GM21576 (cell line): ENCODE results near the gene HIF3A.
"Not testable (repeated sequence)": the region's sequence is repeated elsewhere in the genome, so short reads cannot be mapped to it uniquely, and the experiment has no call there.

Experiments
- ATAC-seq: cut with Tn5 transposase; IDR thresholded peaks from one replicate; pipeline ENCODE4 v1.9.1; 2021; ENCODE audit warnings: mild to moderate bottlenecking, moderate library complexity; ENCODE audit not compliant: unreplicated experiment

HIF3A gene

DNA sequence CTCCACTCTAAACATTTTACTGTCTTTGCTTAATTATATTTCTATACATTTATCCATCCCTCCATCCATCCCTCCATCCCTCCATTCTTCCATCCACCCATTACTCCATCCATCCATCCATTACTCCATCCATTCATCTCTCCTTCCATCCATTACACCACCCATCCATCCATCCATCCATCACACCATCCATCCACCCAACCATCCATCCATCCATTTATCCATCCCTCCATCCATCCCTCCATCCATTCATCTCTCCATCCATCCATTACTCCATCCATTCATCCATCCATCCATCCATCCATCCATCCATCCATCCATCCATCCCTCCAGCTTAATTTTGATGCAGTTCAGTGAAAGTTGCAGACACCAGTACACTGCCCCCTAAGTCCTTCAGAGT, 5.0 kb upstream of the HIF3A start:
- ATAC-seq: no peak

DNA sequence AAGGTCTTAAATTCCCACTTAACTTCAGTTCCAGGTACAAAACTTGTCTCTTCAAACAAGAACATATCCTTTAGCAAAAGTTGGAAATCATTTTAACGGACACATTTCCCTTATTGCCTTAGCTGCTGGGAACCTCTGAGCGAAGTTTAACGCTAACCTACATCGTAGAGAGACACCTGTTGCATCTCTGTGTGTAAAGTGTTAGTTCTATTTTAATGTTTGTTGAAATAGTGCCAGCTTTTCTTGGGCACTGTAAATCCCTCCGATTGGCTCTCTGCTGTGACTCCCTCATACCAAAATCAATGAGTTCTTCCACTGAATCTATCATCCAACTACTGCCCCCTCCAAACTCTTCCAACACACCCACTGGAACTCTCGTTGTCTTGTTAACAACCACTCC, 2.3 kb upstream of the HIF3A start:
- no peak for ATAC-seq

DNA sequence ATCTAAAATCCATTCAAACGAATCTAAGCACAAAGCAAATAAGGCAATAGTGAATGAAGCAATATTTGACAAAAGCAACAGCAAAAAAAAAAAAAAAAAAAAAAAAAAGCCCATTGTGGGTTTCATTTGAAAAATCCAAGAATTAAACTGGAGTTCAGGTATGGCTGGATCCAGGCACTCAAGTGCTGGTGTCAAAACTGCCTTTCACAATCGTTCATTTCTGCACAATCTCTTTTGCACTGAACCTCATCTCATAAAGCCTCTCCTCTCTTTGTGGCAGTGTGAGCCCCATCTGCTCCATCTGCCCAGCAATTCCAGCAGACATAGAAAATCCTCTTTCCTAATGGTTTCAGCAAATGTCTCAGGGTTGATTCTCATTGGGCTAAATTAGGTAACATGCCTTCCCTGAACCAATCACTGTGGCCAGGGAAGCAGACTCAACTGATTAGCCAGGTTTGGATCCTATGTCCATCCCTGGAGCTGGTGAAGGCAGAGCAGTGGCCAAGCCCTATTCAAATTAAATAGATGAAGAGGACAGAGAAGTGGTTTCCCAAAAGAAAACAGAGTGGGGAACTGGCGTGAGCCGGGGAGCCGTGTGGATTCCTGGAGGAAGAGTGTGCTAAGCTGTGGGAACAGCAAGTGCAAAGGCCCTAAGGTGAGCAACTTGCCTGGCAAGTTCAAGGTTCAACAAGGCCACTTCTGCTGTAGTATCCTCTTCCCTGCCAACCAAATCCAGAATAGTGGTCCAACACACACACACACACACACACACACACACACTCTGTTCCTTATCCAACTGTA, 1.2 kb upstream of the HIF3A start:
- ATAC-seq: no peak

DNA sequence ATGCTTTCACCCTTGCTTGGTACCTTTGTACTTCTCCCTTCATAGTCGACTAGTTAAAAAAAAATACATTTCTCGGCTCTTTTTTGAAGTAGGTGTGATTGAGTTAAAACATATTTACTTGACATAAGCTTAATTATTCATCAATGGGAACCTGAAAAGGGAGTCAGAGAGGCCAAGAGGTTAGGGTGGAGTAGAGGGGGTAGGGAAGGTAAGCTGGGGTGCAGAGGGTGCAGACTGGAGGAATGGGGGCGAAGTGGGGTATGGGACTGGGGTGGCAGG, 701 bp upstream of the HIF3A start:
- ATAC-seq: no peak

DNA sequence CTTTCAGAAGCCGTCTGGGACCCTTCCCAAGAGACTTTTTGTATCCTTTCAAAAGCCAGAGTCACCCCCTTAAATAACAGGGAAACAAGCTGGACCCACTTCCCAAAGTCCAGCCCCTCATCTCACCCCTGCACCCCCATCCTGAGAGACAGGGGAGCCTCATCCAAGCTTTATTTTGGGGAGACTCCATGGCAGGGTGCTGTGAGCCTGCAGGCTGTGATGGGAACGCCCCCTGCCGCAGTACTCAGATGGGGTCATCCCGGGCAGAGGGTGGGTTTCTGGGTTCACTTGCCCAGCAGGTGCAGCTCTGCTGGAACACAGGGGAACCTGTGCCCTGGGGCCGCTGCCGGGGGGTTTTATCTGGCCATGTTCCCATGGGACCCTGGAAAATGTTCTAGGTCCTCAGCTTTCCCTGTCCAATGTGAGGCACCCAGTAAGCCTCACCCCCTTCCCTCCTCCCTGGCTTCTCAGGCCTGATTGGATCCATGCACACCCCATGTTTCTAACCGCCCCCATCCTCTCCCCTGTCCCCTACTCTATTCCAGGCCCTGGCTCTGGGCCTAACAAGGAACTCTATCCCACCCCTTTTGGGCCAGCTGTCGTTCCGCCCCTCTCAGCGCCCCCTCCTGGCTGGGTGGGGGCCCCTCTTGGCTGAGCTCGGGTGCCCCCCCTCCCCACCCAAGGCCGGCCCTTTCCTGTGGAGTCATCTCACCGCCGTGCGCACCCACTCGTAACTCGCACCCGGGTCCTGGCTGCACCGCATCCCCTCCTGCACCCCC, 1.0 kb downstream of the HIF3A start:
- no peak for ATAC-seq

DNA sequence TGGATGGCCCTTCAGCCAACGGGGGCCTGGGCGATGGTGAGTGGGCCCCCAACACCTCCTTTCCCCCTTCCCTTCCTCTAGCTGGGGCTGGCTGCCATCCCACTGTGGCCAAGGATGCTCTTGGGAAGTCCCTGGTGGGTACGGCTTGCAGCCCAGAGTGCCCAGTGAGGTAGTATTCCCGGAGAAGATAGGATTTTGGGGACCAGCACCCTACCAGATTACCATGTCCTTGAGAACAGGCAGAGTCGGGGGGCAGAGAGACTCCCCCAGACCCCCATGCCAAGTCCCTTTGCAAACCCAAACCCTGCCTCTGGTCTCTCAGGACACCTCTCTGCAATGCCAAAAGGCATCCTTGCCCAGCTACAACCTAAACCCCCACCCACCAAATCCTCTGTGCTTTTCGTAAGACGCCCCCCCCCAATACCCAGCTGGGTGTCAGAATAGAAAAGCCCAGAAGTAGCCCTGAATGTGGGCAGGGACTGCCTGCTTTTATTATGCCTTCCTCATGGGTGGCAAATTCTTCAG, 1.7 kb downstream of the HIF3A start:
- ATAC-seq: no peak

DNA sequence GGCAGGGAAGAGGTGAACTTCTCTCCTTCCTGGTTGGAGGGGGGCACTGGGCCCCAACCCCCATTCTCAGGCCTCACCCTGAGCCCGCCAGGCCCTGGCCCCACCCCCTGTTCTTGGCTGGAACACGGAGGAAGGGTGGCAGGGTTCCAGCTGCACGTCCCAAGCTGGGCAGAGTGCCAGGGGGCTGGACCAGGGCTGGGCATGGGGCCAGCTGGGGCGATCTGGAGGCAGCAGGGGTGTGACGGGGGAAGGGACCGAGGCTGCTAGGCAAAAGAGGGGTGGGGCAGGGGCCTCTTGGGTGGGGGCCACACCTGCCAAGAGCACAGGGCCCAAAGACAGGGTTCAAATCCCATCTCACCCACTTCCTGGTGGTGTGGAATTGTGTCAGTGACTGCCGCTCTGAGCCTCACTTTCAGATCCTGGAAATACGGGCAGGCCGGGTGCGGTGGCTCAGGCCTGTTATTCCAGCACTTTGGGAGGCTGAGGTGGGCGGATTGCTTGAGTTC, 2.2 kb downstream of the HIF3A start:
- ATAC-seq: no peak

DNA sequence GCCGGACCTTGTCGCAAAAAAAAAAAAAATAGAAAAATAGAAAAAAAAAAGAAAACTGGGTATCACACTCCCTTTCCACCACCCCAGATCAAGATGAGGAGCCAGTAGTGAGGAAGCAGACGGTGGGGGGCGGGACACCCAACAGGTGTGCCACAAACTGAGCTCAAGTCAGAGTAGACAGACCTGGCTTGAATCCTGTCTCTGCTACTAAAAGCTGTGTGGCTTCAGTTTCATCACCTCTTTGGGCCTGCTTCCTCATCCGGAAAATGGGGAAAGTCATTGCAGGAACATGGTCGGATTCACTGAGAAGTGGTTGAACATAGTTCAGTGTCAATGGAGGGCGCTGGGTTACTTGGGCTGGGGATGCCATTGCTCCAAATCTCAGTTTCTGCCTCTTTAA, 2.9 kb downstream of the HIF3A start:
- ATAC-seq: no peak

DNA sequence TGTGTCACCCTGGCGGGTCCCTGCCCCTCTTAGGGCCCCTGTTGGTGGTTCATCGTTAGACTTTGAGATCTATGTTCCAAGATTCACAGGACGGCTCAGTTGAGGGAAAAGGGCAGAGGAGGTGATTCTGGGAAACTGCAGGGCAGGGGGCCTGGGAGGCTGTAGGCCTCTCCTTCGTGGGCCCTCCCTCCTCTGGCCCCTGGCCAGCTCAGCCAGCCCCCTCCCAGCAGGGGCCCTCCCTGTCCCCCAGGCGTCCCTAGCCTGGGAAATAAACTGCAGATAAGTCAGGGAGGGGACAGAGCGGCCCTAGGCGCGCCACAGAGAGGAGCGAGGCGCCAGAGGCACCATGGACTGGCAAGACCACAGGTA, 6.5 kb downstream of the HIF3A start:
- no peak for ATAC-seq

DNA sequence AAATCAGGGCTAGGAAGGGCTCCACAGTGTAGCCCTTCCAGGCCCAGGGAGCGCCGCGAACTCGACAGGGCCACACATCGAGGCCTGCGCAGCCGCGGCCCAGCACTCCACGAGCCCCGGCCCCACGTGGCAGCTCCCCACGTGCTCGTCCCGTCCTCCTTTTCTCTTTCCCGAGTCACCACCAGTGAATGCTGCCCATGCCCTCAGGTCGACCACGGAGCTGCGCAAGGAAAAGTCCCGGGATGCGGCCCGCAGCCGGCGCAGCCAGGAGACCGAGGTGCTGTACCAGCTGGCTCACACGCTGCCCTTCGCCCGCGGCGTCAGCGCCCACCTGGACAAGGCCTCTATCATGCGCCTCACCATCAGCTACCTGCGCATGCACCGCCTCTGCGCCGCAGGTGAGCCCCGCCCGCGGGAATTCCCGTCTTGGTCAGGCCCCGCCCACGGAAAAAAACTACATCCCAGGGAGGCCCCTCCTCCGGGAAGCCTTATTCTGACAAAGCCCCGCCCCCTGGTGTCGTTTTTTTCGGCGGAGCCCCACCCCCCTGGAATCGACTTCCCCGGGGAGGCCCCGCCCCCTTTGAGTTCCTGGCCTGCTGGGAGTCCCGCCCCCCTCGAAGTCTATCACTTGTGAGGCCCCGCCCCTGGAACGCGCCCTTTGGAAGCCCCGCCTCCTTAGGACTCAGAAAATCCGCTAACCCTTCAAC, 7.0 kb downstream of the HIF3A start:
- ATAC-seq: no peak

DNA sequence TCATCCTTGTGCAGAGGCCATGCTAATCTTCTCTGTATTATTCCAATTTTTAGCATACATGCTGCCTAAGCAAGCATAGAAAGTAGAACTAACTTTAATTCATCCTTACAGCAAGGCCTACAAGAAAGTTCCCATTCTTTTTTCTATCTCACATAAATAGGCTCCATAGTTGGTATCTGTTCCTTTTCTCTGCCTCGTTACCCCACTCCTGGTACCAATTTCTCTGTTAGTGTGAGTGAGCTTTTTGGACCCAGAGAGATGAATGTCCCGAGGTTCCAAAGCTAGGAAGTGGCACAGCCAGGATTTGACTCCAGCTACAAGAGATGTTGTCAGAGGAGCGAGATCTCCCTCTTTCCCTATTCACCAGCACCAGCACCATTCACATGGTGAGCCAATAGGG, 9.7 kb downstream of the HIF3A start:
- ATAC-seq: no peak

DNA sequence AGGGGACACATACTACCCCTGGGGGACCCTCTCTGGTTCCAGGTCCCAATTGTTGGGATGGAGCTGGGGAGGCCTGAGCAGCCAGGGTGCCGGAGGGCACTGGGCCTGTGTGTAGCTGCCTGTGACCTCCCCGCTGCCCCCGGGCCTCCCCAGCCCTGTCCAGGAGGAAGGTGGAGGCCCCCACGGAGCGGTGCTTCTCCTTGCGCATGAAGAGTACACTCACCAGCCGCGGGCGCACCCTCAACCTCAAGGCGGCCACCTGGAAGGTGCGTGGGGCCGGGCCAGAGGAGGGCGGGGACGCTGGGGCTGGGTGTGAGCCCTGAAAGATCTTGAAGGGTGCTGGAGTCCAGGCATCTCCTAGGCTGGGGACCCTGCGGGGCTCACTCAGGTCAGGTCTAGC, 11.7 kb downstream of the HIF3A start:
- ATAC-seq: no peak

DNA sequence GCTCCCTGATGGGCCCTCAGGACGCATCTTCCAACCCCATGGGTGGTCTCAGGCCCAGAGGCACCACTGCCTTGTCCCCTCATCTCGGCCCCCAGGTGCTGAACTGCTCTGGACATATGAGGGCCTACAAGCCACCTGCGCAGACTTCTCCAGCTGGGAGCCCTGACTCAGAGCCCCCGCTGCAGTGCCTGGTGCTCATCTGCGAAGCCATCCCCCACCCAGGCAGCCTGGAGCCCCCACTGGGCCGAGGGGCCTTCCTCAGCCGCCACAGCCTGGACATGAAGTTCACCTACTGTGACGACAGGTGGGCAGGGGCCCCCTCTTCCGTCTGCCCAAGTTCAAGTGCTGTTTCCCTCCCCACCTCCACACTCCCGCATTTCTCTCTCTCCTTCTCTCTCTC, 12.2 kb downstream of the HIF3A start:
- ATAC-seq: no peak

DNA sequence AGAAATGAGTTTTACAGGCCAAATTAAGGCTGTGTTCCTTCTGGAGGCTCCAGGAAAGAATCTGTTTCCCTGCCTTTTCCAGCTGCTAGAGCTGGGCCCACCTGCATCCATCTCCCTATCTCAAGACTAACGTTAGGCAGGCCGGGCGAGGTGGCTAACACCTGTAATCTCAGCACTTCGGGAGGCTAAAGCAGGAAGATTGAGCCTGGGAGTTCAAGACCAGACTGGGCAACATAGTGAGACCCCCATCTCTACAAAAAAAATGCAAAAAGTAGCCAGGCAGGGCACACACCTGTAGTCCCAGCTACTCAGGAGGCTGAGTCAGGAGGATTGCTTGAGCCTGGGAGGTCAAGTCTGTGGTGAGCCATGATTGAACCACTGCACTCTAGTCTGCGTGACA, 14.6 kb downstream of the HIF3A start:
- ATAC-seq: no peak

DNA sequence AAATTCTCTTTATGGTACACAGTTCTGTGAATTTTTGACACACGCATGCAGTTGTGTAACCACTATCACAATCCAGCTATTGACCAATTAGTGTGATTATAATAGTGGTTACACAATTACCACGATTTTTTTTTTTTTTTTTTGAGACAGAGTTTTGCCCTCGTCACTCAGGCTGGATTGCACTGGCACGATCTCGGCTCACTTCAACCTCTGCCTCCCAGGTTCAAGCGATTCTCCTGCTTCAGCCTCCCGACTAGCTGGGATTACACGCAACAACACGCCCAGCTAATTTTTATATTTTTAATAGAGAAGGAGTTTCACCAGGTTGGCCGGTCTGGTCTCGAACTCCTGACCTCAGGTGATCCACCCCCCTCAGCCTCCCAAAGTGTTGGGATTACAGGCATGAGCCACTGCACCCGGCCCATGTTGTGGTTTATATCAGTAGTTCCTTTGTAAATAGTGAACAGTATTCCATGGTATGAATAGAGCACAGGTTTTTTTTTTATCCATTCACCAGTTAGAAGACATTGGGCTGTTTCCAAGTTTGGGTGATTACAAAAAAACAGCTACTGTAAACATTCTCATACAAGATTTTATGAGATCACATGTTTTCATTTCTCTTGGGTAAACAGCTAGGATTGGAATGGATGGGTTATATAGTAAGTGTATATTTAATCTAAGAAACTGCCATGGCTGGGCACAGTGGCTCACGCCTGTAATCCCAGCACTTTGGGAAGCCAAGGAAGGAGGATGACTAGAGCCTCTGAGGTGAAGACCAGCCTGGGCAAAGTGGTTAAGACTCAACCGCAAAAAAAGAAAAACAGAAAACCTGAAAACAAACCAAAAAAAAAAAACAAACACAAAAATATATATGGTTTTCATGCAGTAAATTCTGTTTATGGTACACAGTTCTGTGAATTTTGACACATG, 17.0 kb downstream of the HIF3A start:
- not testable (repeated sequence) for ATAC-seq

DNA sequence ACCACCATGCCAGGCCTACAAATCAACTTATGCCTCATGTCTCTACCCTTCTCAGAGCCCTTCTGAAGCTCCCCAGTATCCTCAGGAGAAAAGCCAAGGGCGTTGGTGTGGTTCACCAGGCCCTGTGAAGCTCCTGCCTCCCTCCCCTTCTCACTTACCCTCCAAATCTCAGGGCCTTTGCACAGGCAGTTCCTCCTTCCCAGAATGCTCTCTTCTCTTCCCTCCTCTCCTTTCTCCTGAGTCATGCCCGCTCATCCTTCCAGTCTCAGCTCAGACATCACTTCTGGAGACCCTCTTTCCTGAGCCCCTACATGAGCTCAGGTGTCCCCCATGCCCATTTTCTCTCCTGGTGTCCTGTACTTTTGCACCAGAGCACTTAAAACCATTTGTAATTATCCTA, 20.5 kb downstream of the HIF3A start:
- no peak for ATAC-seq

DNA sequence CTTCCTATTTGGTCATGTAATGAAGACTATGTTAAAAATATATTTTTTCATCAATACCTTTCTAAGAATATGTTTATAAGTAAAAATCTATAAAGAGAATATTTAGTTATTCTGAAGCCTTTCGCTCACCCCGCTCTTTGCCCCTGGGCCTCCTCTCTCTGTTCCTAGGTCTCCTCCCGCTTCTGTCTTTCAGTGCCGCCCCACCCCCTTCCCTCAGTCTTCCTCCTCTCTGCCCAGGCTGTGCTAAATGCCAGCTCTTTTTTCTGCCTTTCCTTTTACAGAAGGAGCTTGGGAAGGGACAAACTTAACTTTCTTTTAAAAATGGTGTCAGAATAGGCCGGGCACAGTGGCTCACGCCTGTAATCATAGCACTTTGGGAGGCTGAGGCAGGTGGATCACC, 22.8 kb downstream of the HIF3A start:
- no peak for ATAC-seq

DNA sequence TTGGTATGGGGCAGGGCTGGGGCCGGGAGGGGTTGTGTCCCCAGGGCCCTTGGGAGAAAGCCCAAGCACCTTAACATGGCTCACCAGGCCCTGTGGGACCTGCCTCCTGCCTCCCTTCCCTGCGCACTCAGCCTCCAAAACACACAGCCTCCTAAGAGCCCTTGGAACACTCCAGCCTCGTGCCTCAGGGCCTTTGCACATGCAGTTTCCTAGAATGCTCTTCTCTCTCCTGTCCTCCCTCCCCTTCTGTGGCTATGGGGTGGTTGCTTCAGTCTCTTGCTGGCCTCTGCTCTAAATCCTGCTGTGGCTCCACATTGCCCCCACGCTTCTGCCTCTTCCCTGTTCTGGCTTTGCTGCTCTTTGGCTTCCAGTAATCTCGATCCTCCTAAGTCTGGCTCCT, 23.7 kb downstream of the HIF3A start:
- ATAC-seq: no peak

DNA sequence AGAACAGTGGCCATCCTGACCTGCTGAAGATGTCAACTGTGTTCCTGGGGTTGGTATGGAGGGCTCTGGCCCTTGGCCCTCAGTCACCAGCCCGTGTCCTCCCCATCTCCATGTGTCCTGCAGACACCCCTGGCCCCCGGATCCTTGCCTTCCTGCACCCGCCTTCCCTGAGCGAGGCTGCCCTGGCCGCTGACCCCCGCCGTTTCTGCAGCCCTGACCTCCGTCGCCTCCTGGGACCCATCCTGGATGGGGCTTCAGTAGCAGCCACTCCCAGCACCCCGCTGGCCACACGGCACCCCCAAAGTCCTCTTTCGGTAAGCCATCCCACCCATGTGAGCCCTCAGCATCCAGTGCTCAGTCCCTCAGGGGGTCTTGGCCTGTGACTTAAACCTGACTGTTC, 24.8 kb downstream of the HIF3A start:
- ATAC-seq: no peak

DNA sequence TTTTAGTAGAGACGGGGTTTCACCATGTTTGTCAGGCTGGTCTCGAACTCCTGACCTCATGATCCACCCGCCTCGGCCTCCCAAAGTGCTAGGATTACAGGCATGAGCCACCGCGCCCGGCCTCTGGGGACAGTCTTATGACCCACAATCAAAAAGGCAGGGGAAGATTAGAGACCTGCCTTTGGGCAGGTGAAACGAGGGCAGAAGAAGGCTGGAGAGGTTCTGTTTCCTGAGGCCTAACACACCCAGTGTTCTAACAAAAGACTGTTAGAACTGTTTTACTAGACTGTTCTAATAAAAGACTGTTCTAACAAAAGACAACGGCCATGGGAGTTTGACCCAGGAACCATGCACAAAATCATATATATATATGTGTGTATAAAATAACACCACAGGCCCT, 26.4 kb downstream of the HIF3A start:
- not testable (repeated sequence) for ATAC-seq

DNA sequence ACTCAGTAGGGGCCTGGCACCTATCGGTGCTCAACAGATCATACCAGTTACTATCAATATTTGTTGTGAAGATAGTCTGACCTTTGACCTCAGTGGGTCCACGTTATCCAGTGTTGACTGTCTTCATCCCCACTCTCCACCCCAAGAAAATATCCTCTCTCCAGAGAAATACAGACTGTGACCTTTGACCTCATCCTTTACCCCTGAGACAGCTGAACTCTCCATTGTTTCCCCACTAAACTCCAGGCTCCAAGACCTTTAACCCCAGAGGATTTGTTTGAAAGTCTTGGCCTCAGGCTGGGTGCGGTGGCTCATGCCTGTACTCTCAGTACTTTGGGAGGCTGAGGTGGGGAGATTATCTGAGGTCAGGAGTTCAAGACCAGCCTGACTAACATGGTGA, 27.4 kb downstream of the HIF3A start:
- ATAC-seq: no peak
